SIG-M5 treated with dmso at 0.1 percent for 504 hours (cell line): ENCODE measurements around the gene LRP1B.
A peak's percentile ranks its signal among the peaks of the same experiment; 100 is the strongest.

Source experiments
- DNase-seq: peaks from one replicate; lab custom pipeline; 2025; ENCODE audit not compliant: unreplicated experiment; lab: John Stamatoyannopoulos, UW

LRP1B gene

DNA sequence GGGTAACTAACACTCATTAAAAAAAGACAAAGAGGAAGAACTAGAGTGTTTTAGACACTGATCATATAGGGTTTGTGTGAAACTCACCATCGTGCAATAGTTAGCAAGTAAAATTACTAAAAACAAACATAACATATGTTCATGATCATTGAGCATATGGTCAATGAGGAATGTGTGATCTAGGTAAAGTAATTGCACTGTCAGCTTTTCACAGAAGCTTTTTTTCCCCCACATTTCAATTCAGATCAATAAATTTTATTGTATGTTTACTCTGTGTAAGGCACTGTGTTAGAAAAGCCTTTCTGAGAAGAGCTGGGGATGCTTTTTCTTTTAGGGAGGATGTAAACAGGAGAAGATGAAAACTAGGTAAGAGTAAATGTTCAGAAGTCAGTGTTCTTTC is 348.2 kb downstream of the LRP1B start:
- DNase-seq = no peak

GRCh38 chr2:141778315-141778835 is 352.4 kb downstream of the LRP1B start:
- no peak for DNase-seq

- no peak for DNase-seq
Observed at GRCh38 chr2:141770530-141770929, 360.3 kb downstream of the LRP1B start.

- no peak for DNase-seq
Observed at GRCh38 chr2:141767691-141768090, 363.1 kb downstream of the LRP1B start.

DNA sequence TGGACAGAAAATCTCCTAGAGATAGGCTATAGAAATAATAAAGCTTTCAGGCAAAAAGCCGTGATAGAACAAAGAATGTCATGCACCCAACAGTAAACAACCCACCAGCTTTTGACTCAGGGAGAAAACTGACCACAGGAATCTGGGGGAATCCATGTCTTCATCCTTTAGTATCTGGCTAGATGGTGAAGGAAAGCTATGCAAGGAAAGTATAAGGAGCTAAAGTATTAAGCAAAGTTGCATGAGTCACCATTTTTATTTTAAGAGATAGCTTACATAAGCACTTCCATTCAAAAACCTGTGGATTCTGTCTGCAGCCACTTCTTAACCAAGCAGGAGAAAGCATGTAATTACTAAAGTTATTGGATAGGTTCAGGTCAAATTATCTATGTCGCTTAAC is 363.8 kb downstream of the LRP1B start:
- DNase-seq = peak; percentile 1

DNA sequence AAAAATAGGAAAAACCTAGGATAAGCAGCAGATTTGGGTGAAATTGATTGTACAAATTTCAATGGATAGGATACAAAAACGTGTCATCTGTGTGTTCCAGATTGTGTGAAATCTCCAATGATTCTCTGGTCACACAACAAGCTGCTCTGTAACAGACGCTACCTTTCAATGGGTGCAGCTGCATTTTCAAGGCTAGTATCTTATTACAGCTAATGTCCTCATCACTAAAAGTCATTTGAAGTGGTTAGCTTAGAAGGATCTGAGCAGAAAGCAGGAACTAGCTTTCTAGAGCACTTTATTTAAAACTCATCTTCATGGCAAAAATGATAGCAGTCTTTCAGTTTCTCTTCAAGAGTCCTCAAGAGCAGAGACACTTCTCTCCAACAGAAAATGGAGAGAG is 364.6 kb downstream of the LRP1B start:
- DNase-seq = no peak

GRCh38 chr2:141748616-141749015 is 382.2 kb downstream of the LRP1B start:
- DNase-seq = no peak

DNA sequence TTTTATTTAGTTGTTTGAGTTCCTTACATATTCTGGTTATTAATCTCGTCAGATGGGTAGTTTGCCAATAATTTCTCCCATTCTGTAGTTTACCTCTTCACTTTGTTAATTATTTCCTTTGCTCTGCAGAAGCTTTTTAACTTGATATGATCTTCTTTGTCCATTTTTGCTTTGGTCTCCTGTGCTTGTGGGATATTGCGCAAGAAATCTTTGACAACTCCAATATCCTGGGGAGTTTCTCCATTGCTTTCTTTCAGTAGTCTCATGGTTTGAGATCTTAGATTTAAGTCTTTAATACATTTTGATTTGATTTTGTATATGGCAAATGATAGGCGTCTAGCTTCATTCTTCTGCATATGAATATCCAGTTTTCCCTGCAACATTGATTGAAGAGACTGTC is 389.2 kb downstream of the LRP1B start:
- DNase-seq = no peak

GRCh38 chr2:141737492-141738255 is 393.1 kb downstream of the LRP1B start:
- no peak for DNase-seq

DNA sequence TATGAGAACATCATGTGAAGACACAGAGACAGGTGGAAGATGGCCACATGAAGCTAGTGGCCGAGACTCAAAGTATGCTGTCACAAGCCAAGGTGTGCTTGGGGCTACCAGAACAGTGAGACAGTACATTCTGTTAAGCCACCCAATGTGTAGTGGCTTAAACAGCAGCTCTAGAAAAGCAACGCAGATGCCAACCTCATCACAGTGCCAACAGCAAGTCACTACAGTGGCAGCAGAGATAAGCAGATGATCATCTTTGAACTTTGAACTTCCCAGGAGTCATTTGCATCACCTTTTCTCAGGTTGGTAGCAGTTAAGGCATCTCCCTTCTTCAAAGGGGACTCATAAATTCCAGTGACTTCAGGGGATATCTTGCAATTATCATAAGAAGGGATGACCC is 394.4 kb downstream of the LRP1B start:
- DNase-seq = no peak

DNA sequence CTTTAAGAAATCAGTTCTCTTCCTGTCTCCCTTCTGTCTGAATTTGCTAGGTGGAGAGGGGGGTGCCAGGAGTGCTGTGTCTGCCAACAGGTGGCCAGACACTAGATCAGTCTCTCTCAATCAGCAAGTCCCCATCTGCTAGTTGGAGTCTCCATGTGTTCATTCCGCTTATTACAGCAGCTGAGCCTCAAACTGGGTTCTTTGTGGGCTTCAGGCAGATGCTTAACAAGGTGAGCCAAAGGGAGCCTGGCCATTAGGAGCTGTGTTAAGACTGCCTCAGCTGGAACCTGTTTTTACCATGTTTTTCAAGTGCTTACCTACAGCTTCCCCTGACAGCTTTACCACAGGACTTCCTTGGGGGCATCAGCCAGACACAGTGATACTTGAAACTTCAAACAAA is 401.9 kb downstream of the LRP1B start:
- DNase-seq = no peak

- no peak for DNase-seq
Observed at GRCh38 chr2:141728142-141728541, 402.7 kb downstream of the LRP1B start.

DNA sequence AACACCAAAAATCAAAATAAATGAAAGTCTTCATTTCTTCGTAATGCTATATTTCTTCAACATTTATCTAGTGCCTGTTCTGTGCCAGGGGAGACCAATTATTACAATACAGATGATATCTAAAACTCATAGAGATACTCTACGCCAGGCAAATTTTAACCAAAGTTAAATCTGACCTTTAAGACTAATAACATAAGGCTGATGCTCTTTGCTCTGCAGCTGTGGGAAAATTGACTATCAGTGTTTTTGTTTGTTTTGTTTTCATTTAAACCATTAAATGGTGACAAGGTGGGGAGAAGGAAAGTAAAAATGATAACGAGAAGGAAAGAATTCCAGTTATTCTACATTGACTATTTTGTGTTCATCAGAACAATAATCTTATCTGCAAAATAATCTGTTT is 406.4 kb downstream of the LRP1B start:
- no peak for DNase-seq

DNA sequence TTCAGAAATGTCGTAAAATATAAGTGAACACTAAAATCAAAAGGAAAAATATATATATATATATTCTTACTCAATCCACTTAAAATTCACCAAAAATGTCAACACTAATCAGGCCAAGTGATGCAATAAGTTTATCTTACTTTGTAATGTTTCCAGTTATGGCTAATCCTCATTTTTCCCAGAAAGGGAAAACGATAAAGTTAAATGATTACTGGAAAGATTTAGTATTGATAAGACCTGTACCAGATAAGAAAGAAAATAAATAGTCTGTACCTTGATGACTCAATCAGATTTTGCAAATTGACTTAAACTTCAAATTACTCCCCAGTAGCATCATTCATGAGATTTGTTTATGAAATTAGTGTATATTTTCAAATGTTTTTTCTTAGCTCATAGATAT is 407.0 kb downstream of the LRP1B start:
- DNase-seq = no peak

DNA sequence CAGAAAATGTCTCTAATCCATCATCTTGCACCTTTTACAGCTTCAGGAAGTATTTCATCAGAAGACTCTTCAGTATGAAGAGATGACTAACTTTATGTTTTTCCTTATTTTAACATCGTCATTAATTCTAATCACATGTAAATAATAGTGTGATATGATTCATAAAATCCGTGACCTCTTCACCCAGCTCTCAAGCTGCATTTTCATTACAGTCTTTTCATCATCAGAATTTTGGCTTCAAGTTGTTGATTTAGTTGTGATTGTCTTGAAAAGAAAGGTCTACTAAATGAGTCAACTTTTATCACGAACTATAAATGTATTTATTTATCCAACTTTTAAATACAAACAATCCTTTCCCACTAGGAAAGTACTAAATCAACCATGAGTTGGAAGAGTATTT is 410.3 kb downstream of the LRP1B start:
- DNase-seq = no peak

DNA sequence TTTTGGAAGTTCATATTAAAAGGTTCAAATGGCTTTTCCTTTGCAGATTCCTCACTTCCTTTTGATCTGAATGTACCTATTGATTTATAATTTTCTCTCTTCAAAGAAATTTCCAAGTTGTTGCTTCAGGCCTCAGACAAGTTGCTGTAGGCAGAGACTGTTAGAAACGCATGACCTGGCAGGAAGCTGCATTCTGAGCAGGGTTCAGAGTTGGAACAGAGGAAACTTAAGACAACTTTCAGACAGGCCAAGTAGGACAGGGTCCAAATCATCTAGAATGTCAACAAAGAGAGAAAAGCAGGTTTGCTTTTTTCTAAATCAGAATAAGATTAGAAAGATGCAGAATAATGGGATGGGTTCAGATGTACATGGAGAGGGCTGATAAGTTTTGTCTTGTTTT is 416.3 kb downstream of the LRP1B start:
- no peak for DNase-seq

DNA sequence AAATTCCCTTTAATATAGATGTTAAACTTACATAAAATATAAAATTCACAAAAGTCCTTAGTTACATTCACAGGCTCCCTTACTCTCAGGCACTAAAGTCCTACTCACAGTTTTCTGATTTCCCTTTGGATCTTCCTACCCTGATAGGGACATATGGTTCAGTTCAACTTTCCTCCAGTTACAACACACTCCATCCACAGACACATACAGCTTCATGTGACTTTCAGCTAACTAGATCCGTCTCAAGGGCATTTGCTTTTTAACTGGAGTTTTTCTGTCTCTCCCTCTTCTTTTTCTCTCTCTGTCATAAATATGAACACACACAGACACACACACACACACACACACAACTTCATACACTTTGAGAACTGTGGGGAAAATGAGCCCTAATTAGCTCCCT is 419.2 kb downstream of the LRP1B start:
- DNase-seq = no peak

GRCh38 chr2:141710589-141711239 is 420.1 kb downstream of the LRP1B start:
- no peak for DNase-seq

GRCh38 chr2:141709756-141710155 is 421.1 kb downstream of the LRP1B start:
- DNase-seq = no peak

DNA sequence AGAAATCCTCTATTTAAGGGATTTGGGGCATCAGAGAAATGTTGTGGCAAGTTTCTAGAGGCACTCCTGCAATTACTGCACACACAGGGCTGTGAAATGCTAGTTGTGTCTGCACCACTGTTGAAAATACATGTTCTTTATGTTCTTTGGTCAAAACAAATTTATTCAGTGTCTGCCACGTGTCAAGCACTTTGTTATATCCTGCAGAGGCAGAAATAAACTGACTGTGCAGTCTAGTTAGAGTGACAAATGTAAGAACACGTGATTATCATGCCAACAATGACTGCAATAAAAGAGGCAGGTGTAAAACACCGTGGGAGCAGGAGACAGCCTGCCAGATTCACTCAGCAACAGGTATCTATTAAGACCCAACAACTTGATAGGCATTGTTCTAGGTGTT is 423.3 kb downstream of the LRP1B start:
- DNase-seq = no peak

GRCh38 chr2:141704541-141704940 is 426.3 kb downstream of the LRP1B start:
- DNase-seq = no peak

DNA sequence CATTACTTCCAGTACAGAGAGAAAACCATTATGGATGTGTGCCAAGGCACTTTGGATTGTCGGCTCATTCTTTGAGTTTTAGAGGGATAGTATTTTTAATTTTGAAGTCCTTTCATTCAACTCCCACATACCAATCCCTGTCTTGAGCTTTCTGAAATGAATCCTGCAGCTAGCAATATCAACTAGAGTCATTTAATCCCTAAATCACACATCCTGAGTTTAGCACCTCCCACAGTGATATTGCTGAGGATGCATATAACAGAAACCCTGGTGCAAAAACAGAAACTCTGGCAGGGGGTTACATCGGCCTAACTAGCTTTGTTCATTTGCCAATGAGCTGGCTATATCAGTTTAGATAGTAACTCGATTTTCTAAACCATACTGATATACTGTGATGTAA is 427.3 kb downstream of the LRP1B start:
- DNase-seq = no peak

GRCh38 chr2:141701618-141702017 is 429.2 kb downstream of the LRP1B start:
- no peak for DNase-seq
